ENCODE results near the gene FBXW2. TPM values are rescaled to one million over a fixed set of nuclear protein-coding genes. Genes with fewer than 3 reads are reported as not detected.

FBXW2 gene
- polyA plus RNA-seq, 10 donors: 26.2 to 42.3 (median 33.1) TPM

GRCh38 chr9:120745278-120745677, 47.9 kb downstream of the FBXW2 start:
- DNase-seq: no peak

- no peak for DNase-seq
Observed at GRCh38 chr9:120742951-120743416, 50.2 kb downstream of the FBXW2 start.

GRCh38 chr9:120741701-120742100, 51.5 kb downstream of the FBXW2 start:
- DNase-seq: no peak

- no peak for DNase-seq
Observed at GRCh38 chr9:120741191-120741590, 52.0 kb downstream of the FBXW2 start.

GRCh38 chr9:120740132-120740531, 53.1 kb downstream of the FBXW2 start:
- no peak for DNase-seq

- no peak for DNase-seq
Observed at GRCh38 chr9:120737416-120738165, 55.6 kb downstream of the FBXW2 start.

- DNase-seq: no peak
Observed at GRCh38 chr9:120736881-120737280, 56.3 kb downstream of the FBXW2 start.

- DNase-seq: no peak
Observed at GRCh38 chr9:120735415-120736126, 57.6 kb downstream of the FBXW2 start.

GRCh38 chr9:120734607-120735410, 58.4 kb downstream of the FBXW2 start:
- DNase-seq: no peak

- DNase-seq: no peak
Observed at GRCh38 chr9:120733190-120733589, 60.0 kb downstream of the FBXW2 start.

GRCh38 chr9:120730654-120731514, 62.3 kb downstream of the FBXW2 start:
- peak in 1 of 3 donors; percentile 41 for DNase-seq

GRCh38 chr9:120729791-120730241, 63.4 kb downstream of the FBXW2 start:
- DNase-seq: no peak

GRCh38 chr9:120726484-120726883, 66.7 kb downstream of the FBXW2 start:
- no peak for DNase-seq

- DNase-seq: no peak
Observed at GRCh38 chr9:120725907-120726306, 67.3 kb downstream of the FBXW2 start.

- no peak for DNase-seq
Observed at GRCh38 chr9:120724757-120725400, 68.3 kb downstream of the FBXW2 start.

GRCh38 chr9:120723565-120723964, 69.7 kb downstream of the FBXW2 start:
- DNase-seq: no peak

GRCh38 chr9:120720404-120720803, 72.8 kb downstream of the FBXW2 start:
- no peak for DNase-seq

- no peak for DNase-seq
Observed at GRCh38 chr9:120718316-120718715, 74.9 kb downstream of the FBXW2 start.

GRCh38 chr9:120717176-120717575, 76.0 kb downstream of the FBXW2 start:
- no peak for DNase-seq

GRCh38 chr9:120716483-120716882, 76.7 kb downstream of the FBXW2 start:
- DNase-seq: no peak
